GM19240 (cell line): ENCODE data around the gene TRERF1.
A peak's percentile ranks its signal among the peaks of the same experiment; 100 is the strongest.

Experiments used
- DNase-seq: peaks from one replicate; pipeline ENCODE4 v3.0.0; 2011; ENCODE audit warnings: low spot score; ENCODE audit not compliant: insufficient read length

The TRERF1 gene

GRCh38 chr6:42368181-42368580, 83.5 kb downstream of the TRERF1 start:
- no peak for DNase-seq

GRCh38 chr6:42367353-42368011, 84.2 kb downstream of the TRERF1 start:
- DNase-seq = peak; percentile 59

- DNase-seq = no peak
Observed at GRCh38 chr6:42366999-42367352, 84.8 kb downstream of the TRERF1 start.

GRCh38 chr6:42366011-42366705, 85.6 kb downstream of the TRERF1 start:
- no peak for DNase-seq

GRCh38 chr6:42365021-42365420, 86.7 kb downstream of the TRERF1 start:
- DNase-seq = no peak

- no peak for DNase-seq
Observed at GRCh38 chr6:42363926-42364849, 87.5 kb downstream of the TRERF1 start.

GRCh38 chr6:42361036-42361435, 90.7 kb downstream of the TRERF1 start:
- no peak for DNase-seq

GRCh38 chr6:42359021-42359420, 92.7 kb downstream of the TRERF1 start:
- no peak for DNase-seq

- DNase-seq = no peak
Observed at GRCh38 chr6:42355416-42355815, 96.3 kb downstream of the TRERF1 start.

GRCh38 chr6:42354702-42355101, 97.0 kb downstream of the TRERF1 start:
- no peak for DNase-seq

GRCh38 chr6:42352856-42353564, 98.7 kb downstream of the TRERF1 start:
- no peak for DNase-seq

- DNase-seq = no peak
Observed at GRCh38 chr6:42350911-42351310, 100.8 kb downstream of the TRERF1 start.

- DNase-seq = no peak
Observed at GRCh38 chr6:42349753-42350511, 101.8 kb downstream of the TRERF1 start.

GRCh38 chr6:42347456-42347855, 104.3 kb downstream of the TRERF1 start:
- no peak for DNase-seq

- DNase-seq = no peak
Observed at GRCh38 chr6:42345696-42346416, 105.9 kb downstream of the TRERF1 start.

GRCh38 chr6:42344756-42345155, 107.0 kb downstream of the TRERF1 start:
- DNase-seq = no peak

GRCh38 chr6:42341771-42342553, 109.8 kb downstream of the TRERF1 start:
- DNase-seq = no peak

- no peak for DNase-seq
Observed at GRCh38 chr6:42341221-42341620, 110.5 kb downstream of the TRERF1 start.

- DNase-seq = no peak
Observed at GRCh38 chr6:42340511-42340910, 111.2 kb downstream of the TRERF1 start.
